HG02798 (cell line): ENCODE data around the gene CLIC6.
A peak's percentile ranks its signal among the peaks of the same experiment; 100 is the strongest.
"Not testable (repeated sequence)": the region's sequence is repeated elsewhere in the genome, so short reads cannot be mapped to it uniquely, and the experiment has no call there.

ENCODE experiments used
- ATAC-seq: cut with Tn5 transposase; IDR thresholded peaks from one replicate; pipeline ENCODE4 v1.9.1; 2021; ENCODE audit warnings: mild to moderate bottlenecking; ENCODE audit not compliant: unreplicated experiment, poor library complexity

CLIC6 gene

GRCh38 chr21:34650861-34651431 lies 17.8 kb upstream of the CLIC6 start:
- no peak for ATAC-seq

DNA sequence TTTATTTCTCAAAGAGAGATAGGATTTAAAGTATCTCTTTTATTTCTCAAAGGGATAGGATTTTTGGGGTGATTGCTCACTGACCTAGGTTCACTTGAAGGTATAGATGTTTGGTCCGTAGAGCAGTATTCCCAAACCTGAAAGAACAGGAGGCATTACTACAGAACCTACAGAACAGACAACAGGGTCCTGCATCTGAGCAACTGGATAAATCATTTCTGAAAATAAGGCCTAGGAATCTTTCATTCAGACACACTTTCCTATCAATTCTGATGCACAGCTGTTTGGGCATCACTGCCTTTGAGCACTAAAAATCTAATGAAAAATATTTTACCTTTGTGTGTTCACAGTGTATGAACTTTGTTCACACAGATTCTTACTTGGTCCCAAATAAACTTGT lies 17.2 kb upstream of the CLIC6 start:
- no peak for ATAC-seq

DNA sequence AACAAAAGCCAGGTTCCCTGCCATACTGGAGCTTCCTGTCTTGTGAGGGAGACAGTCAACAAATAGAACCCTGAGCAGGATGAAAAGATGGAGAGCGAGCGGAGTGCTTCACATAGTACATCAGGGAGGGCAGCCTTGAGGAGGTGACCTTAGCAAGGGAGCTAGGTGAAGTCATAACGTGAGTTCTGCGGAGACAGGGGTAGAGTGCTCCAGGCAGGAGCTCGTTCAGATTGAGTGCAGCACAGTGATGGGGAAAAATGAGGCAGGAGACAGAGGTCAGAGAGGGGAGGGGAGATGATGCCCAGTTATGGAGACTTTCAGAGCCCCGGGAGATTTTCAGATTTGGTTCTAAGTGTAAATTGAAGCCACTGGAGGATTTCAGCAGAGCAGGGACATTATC lies 15.3 kb upstream of the CLIC6 start:
- no peak for ATAC-seq

GRCh38 chr21:34661848-34662247 lies 6.9 kb upstream of the CLIC6 start:
- no peak for ATAC-seq

DNA sequence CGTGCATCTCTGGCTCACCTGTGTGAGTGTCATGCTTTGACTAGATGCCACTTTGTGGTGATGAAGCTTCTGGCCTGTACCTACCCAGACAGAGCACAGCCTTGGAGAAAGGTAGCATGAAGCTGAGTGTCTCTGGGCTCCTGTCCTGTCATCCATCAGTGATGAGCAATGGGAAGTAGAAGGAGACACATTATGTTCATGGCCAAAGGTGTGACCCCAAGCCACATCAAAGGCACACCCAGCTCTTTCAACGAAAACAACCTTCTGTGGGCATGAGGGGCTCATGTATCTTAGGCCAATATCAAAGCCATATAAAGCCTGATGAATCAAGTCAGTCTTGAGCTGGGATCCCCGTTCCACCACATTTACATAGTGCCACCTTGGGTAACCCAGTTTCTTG lies 1.0 kb upstream of the CLIC6 start:
- ATAC-seq: no peak

- peak; percentile 67 for ATAC-seq
These were observed 520 bp downstream of the CLIC6 start for GRCh38 chr21:34669149-34669879.

DNA sequence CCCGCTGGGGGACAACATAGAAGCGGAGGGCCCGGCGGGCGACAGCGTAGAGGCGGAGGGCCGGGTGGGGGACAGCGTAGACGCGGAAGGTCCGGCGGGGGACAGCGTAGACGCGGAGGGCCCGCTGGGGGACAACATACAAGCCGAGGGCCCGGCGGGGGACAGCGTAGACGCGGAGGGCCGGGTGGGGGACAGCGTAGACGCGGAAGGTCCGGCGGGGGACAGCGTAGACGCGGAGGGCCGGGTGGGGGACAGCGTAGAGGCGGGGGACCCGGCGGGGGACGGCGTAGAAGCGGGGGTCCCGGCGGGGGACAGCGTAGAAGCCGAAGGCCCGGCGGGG lies 1.1 kb downstream of the CLIC6 start:
- ATAC-seq: not testable (repeated sequence)

GRCh38 chr21:34670220-34670961 lies 1.6 kb downstream of the CLIC6 start:
- ATAC-seq: no peak

DNA sequence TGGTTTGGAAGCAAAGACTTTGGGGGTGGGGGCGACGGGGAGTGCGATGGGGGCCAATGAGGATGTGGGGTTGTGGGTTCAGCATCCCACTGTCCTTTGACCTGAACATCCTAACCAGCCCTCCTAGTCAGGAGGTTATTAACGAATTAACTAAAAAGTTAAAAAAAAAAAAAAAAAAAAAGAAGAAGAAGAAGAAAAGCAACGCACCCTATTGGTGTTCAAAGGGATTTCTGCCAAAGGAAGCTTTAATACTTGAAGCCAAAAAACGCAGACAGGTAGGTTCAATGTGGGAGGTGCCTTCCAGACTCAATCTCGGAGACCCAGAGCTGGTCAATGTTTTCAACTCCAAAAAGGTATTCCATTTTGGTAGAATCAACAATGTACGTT lies 2.2 kb downstream of the CLIC6 start:
- no peak for ATAC-seq

GRCh38 chr21:34671462-34671861 lies 2.7 kb downstream of the CLIC6 start:
- ATAC-seq: no peak

DNA sequence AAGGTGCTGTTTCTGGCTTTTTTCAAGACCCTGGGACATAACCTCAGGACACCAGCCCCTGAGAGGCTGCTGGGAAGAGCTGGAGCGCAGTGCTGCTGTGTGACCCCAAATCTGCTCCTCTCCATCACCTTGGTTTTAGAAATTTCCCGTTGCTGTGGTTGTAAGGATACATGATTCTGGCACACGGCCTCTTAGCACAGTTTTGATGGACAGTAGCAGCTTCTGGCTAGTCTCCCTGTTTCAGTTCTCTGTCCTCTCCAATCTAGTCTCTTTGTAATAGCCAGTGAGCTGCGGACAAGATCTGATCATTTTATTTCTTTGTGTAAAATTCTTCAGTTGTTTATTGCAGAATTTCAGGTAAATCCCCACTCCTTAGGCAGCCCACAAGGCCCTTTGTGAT lies 3.1 kb downstream of the CLIC6 start:
- ATAC-seq: no peak

GRCh38 chr21:34673006-34673405 lies 4.2 kb downstream of the CLIC6 start:
- no peak for ATAC-seq

DNA sequence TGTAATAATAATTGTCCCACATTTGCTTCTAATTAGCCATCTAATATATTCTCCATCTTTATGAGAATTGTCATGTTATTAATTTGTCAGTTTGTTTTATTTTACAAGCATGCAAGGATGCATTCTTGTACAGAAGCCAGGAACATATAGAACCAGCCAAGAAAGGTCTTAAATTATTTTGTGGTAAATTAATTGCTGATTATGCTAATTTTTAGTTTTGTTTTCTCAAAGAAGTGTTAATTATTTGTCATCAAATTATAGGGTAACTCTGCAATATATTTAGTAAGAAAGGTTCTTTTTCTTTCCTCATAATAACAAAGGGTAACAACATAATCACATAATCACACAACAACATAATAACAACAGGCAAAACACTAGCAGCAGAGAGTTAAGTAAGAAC lies 5.7 kb downstream of the CLIC6 start:
- ATAC-seq: no peak

GRCh38 chr21:34675871-34676270 lies 7.1 kb downstream of the CLIC6 start:
- no peak for ATAC-seq

GRCh38 chr21:34679051-34679450 lies 10.3 kb downstream of the CLIC6 start:
- ATAC-seq: no peak

- ATAC-seq: no peak
These were observed 15.5 kb downstream of the CLIC6 start for GRCh38 chr21:34684174-34684876.

GRCh38 chr21:34687065-34687464 lies 18.3 kb downstream of the CLIC6 start:
- ATAC-seq: no peak

DNA sequence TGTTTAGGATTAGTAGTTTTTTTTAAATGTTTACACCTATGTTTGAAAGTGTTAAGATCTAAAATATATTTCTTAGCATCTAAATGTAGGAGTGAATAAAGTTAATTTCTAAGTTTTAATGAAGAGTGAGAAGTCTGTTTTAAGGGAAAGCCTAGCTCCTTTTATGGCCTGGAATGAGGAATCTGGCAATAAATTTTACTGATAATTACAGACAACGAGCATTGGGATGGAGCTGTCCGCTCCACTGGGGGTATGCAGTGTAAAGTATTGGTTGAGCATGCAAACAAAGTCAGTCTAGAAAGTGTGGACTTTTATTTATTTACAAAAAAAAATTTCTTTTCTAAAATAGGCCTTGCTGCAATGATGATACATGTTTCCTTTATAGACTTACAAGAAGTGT lies 19.0 kb downstream of the CLIC6 start:
- no peak for ATAC-seq

GRCh38 chr21:34688145-34688544 lies 19.4 kb downstream of the CLIC6 start:
- ATAC-seq: no peak

GRCh38 chr21:34688715-34689114 lies 19.9 kb downstream of the CLIC6 start:
- no peak for ATAC-seq
